Tibial nerve (tissue), 4 donors: Measurements from ENCODE around the gene STYXL2.

Experiments
- CTCF ChIP-seq, 5 experiments: fragments of 200-600 bp in 3 of 5; fragments of 450-650 bp in 2 of 5; sonication (generic) in 3 of 5; IDR thresholded peaks; one replicate each; pipeline ENCODE4 v1.5.1; 2016 to 2019; ENCODE audit warnings: antibody characterized with exemption in 5 of 5, mild to moderate bottlenecking in 3 of 5, moderate library complexity in 2 of 5
- EP300 ChIP-seq, 2 donors: sonication (generic); formaldehyde crosslinking; IDR thresholded peaks; one replicate each; pipeline ENCODE4 v1.6.1; 2017; ENCODE audit warnings: antibody characterized with exemption in 2 of 2, mild to moderate bottlenecking in 1 of 2
- POLR2A ChIP-seq, 2 donors: fragments of 450-650 bp; IDR thresholded peaks; one replicate each; pipeline ENCODE4 v1.6.1; 2017; ENCODE audit warnings: antibody characterized with exemption in 2 of 2, mild to moderate bottlenecking in 2 of 2, moderate library complexity in 2 of 2

- TF ChIP-seq POLR2A (IDR thresholded peaks at IDR 0.05) (no peak), CTCF (IDR thresholded peaks at IDR 0.05) (no peak), EP300 (IDR thresholded peaks at IDR 0.05) (no peak)
Measured at GRCh38 chr1:167054946-167055630, 38.8 kb upstream of the STYXL2 start.
